HFFc6 (cell line): ENCODE measurements around the gene LIN28A. TPM values are rescaled to one million over a fixed set of nuclear protein-coding genes. Genes with fewer than 3 reads are reported as not detected.

Source experiments
- DNase-seq: peaks from one replicate; pipeline ENCODE4 v3.0.0-alpha.2; 2018
- H3K27ac Mint-ChIP-seq: 2 replicates; pipeline ENCODE4 v1.8.0; 2020; ENCODE audit warnings: mild to moderate bottlenecking, mixed read lengths
- H3K27me3 Mint-ChIP-seq: 2 replicates; pipeline ENCODE4 v1.8.0; 2021; ENCODE audit warnings: mild to moderate bottlenecking, moderate library complexity, mixed read lengths; ENCODE audit not compliant: insufficient read depth
- H3K36me3 Mint-ChIP-seq: 2 replicates; pipeline ENCODE4 v1.8.0; 2021; ENCODE audit warnings: low read depth, mixed read lengths
- H3K4me1 Mint-ChIP-seq: 2 replicates; pipeline ENCODE4 v1.8.0; 2020; ENCODE audit warnings: low read depth, mixed read lengths
- H3K4me3 Mint-ChIP-seq: 2 replicates; pipeline ENCODE4 v1.8.0; 2020; ENCODE audit warnings: mild to moderate bottlenecking, moderate library complexity, mixed read lengths
- H3K9me3 Mint-ChIP-seq: 2 replicates; pipeline ENCODE4 v1.8.0; 2020; ENCODE audit warnings: mild to moderate bottlenecking, mixed read lengths
- total RNA-seq, 6 experiments: library from RNA; stranded (reverse); fragmentation: NEBNext Ultra II Directional; extraction: Animal tissue kit (Norgen Biotek cat#: 25700); gene quantifications; 2 replicates in 1 of 6; 3 replicates in 5 of 6; pipeline ENCODE4 v1.2.3, GENCODE V29; 2021
- TF ChIP-seq, protein P1 (sequence below): fragments of 200-600 bp; sonication (generic); IDR thresholded peaks from 2 replicates; pipeline ENCODE4 v1.5.0; 2021; ENCODE audit warnings: antibody characterized with exemption, mild to moderate bottlenecking

LIN28A gene
- total RNA-seq, 6 experiments from 2014 or later, result not detected

DNA sequence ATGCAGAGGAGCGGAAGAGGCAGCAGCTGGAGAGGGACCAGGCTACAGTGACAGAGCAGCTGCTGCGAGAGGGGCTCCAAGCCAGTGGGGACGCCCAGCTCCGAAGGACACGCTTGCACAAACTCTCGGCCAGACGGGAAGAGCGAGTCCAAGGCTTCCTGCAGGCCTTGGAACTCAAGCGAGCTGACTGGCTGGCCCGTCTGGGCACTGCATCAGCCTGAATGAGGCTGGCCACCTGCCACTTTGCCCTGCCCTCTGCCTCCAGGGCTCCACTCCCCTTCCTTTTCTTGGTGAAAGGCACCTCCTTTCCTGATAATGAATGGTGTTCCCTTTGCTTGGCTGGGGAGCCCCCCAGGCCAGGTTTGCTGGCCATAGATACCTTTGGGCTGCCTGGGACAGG lies 58.3 kb downstream of the LIN28A start:
- H3K36me3 Mint-ChIP-seq, result peaks cover 27% of the 10 kb centered on the region
- no peak overlapping the region for H3K4me3 Mint-ChIP-seq
- H3K4me1 Mint-ChIP-seq, result peaks cover 25% of the 10 kb centered on the region
- peaks cover 4% of the 10 kb centered on the region; the same call in 1 of the 2 replicates for H3K27me3 Mint-ChIP-seq
- H3K27ac Mint-ChIP-seq, result no peak overlapping the region
- TF ChIP-seq, protein P1, sequence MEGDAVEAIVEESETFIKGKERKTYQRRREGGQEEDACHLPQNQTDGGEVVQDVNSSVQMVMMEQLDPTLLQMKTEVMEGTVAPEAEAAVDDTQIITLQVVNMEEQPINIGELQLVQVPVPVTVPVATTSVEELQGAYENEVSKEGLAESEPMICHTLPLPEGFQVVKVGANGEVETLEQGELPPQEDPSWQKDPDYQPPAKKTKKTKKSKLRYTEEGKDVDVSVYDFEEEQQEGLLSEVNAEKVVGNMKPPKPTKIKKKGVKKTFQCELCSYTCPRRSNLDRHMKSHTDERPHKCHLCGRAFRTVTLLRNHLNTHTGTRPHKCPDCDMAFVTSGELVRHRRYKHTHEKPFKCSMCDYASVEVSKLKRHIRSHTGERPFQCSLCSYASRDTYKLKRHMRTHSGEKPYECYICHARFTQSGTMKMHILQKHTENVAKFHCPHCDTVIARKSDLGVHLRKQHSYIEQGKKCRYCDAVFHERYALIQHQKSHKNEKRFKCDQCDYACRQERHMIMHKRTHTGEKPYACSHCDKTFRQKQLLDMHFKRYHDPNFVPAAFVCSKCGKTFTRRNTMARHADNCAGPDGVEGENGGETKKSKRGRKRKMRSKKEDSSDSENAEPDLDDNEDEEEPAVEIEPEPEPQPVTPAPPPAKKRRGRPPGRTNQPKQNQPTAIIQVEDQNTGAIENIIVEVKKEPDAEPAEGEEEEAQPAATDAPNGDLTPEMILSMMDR, result no peak
- no peaks in the 10 kb centered on the region for H3K9me3 Mint-ChIP-seq
- DNase-seq, result no peak

DNA sequence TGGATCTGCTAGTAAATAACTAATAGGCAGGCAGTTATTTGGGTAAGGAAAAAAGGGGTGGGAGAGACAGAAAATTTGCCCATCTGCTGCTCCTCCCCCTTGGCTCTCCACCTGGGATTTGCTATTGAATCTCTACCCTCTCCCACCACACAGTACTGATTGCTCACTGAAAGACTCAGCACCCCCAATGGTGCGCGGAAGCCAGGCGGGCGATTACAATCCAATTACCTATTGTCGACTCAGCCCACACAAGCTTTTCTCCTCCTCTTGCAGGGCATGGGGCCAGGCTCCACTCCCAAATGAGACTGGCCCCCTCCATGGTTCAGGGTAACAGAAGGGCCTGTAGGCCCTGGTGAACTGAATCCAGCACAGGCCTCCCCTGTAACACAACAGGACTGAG lies 58.9 kb downstream of the LIN28A start:
- no peak overlapping the region for H3K27ac Mint-ChIP-seq
- TF ChIP-seq, protein P1, result no peak
- peaks cover 33% of the 10 kb centered on the region for H3K36me3 Mint-ChIP-seq
- peaks cover 4% of the 10 kb centered on the region; the same call in 1 of the 2 replicates for H3K27me3 Mint-ChIP-seq
- no peak for DNase-seq
- H3K4me1 Mint-ChIP-seq, result peaks cover 31% of the 10 kb centered on the region
- H3K9me3 Mint-ChIP-seq, result no peaks in the 10 kb centered on the region
- no peak overlapping the region for H3K4me3 Mint-ChIP-seq

DNA sequence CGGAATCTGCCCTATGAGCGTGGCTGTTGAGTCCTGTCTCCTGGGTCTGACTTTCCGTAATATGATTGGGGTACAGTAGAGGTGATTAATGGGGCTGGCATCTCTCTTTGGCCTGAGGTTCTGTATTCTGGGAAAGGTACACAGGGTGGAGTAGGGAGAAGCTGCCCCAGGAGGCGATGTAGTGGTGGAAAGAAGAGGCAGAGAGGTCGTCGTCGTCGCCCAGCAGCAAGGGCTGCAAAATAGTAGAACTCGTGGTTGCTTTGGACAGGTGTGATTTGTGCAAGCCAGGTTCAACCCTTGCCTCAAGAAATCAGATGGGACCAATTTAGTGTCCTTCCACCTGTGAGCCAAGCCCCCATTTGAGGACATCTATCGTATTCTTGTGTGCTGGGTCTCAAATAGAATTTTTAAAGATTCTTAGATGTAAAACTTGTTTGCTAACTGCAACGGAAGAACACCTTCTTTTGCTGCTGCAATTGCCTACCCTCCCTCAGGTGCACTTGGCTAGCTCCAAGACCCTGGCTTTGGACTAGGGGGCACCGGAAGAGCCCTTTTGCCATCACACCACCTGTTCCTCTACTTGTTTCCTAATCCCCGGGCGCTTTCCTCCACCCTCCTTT lies 60.4 kb downstream of the LIN28A start:
- no peak overlapping the region for H3K27ac Mint-ChIP-seq
- H3K36me3 Mint-ChIP-seq, result peaks cover 41% of the 10 kb centered on the region
- TF ChIP-seq, protein P1, result no peak
- peaks cover 4% of the 10 kb centered on the region; the same call in 1 of the 2 replicates for H3K27me3 Mint-ChIP-seq
- no peak for DNase-seq
- peak overlapping the region; percentile 89 for H3K4me3 Mint-ChIP-seq
- no peaks in the 10 kb centered on the region for H3K9me3 Mint-ChIP-seq
- peaks cover 41% of the 10 kb centered on the region for H3K4me1 Mint-ChIP-seq

DNA sequence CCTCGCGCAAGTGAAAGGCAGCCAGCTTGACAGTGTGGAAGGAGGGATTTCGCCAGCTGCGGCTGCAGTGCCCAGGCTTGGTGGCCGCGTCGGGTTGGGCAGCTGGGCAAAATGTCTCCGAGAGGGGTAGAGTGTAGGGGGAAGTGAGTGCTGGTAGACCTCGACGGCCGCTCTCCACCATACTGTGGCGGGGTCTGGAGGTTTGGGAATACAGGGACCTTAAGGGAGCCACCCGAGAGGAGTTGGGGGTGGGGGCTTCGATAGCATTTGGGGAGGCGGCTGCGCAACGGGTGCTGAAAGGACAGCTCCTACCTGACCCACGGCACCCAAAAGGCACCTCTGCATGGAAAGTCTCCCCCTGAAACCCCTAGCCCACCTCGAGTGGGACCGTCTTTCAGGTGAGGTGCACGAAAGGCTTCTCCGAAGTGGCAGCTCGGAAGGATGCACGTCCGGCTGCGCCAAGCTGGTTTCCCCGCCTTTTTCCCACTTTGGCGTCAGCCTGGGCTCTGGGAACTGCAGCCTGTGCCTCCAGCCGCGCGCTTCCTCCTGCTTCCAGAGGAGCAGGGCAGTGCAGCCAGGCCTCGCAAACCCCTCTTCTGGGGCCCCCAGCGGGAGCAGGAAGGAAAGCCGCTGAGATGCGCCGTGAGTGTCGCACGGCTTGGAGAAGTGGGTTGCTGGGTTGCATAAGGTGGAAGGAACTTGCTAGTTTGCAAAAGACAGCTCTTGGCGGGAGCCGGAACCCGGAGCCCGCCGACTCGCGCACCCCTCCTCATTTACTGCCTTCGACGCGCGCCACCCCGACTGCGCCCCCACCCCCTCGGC lies 61.1 kb downstream of the LIN28A start:
- DNase-seq, result peak; percentile 75
- Mint-ChIP-seq H3K27me3 (peaks cover 4% of the 10 kb centered on the region; the same call in 1 of the 2 replicates), H3K4me3 (peak overlapping the region; percentile 89), H3K9me3 (no peaks in the 10 kb centered on the region), H3K4me1 (peaks cover 48% of the 10 kb centered on the region), H3K27ac (peak overlapping the region; percentile 96), H3K36me3 (peaks cover 49% of the 10 kb centered on the region)
- TF ChIP-seq, protein P1, result peak; percentile 16; the same call in 1 of the 2 replicates

DNA sequence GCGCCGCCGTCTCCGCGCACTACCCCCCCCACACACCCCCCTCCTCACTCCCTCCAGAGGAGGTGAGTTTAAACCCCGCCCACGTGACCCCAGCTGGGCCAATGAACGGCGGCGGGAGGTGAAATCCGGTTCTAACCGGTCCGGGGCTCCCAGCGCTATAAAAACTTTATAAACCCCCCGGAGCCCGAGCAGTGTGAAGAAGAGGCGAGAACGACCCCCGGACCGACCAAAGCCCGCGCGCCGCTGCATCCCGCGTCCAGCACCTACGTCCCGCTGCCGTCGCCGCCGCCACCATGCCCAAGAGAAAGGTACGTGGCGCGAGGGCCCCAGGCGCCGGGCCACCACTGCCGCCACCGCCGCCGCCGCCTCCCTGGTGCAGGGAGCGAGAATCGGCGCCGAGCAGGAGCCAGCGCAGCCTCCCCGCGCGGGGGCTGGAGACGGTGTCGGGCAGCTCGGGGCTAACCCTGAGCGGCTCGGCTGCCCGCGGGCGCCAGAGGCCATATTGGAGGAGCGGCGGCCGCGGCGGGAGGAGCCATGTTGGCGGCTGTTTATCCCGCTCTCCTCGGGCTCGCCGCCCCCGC lies 61.8 kb downstream of the LIN28A start, which contains the start of gene HMGN2:
Gene HMGN2 (plus strand): TSS at position 121 of the 581 bp plus-strand sequence. CDS start 173 bp downstream, at position 294.
- H3K9me3 Mint-ChIP-seq, result no peaks in the 10 kb centered on the region
- H3K4me1 Mint-ChIP-seq, result peaks cover 55% of the 10 kb centered on the region
- TF ChIP-seq, protein P1, result no peak
- peak within 1 kb of the TSS; percentile 94 for H3K4me3 Mint-ChIP-seq
- H3K27me3 Mint-ChIP-seq, result peaks cover 4% of the 10 kb centered on the region; the same call in 1 of the 2 replicates
- peaks cover 49% of the 10 kb centered on the region for H3K36me3 Mint-ChIP-seq
- peak within 1 kb of the TSS; percentile 96 for H3K27ac Mint-ChIP-seq
- DNase-seq, result peak; percentile 67
